ENCODE data around the gene EHBP1. TPM values are rescaled to one million over a fixed set of nuclear protein-coding genes. Genes with fewer than 3 reads are reported as not detected.

Gene EHBP1
- total RNA-seq, 2 experiments from 2014 or later = 21.4 to 22.3 TPM

- Mint-ChIP-seq H3K36me3 (ENCODE audit: low read depth) (peaks cover 15% of the 10 kb centered on the region), H3K4me3 (peak overlapping the region; percentile 89), H3K4me1 (ENCODE audit: low read depth) (peaks cover 64% of the 10 kb centered on the region), H3K27ac (no peak overlapping the region), H3K27me3 (peaks cover 84% of the 10 kb centered on the region), H3K9me3 (no peaks in the 10 kb centered on the region)
- no peak overlapping the region for H3K27ac ChIP-seq (ENCODE audit: low read depth in 1 of 2, low read length in 2 of 2)
- peaks cover 68 to 95% of the 10 kb centered on the region in 2 experiments for H3K27me3 ChIP-seq (ENCODE audit: control insufficient read depth in 1 of 2, insufficient read depth in 2 of 2, low read length in 2 of 2)
- TF ChIP-seq CTCF (IDR thresholded peaks at IDR 0.05) = no peak
- ChIA-PET CTCF (no interaction called here), POLR2A (no interaction called here)
- intact Hi-C loops (cut with DNase I, micrococcal nuclease) = no loop called here
- peak in 2 of 14 experiments; percentile 10 to 20 for DNase-seq
- H3K4me3 ChIP-seq (ENCODE audit: low read length) = peak overlapping the region; percentile 32
- peaks cover 71% of the 10 kb centered on the region for H3K4me1 ChIP-seq (ENCODE audit: insufficient read depth, low read length)
- peaks cover 0 to 62% of the 10 kb centered on the region in 2 experiments for H3K9me3 ChIP-seq (ENCODE audit: control insufficient read depth in 1 of 2, insufficient read depth in 1 of 2, low read length in 2 of 2)
- ATAC-seq (ENCODE audit: poor library complexity) = peak; percentile 24
- no peaks in the 10 kb centered on the region for H3K36me3 ChIP-seq (ENCODE audit: insufficient read depth, low read length)
These were observed 344.4 kb downstream of the EHBP1 start for GRCh38 chr2:63049970-63050333.

DNA sequence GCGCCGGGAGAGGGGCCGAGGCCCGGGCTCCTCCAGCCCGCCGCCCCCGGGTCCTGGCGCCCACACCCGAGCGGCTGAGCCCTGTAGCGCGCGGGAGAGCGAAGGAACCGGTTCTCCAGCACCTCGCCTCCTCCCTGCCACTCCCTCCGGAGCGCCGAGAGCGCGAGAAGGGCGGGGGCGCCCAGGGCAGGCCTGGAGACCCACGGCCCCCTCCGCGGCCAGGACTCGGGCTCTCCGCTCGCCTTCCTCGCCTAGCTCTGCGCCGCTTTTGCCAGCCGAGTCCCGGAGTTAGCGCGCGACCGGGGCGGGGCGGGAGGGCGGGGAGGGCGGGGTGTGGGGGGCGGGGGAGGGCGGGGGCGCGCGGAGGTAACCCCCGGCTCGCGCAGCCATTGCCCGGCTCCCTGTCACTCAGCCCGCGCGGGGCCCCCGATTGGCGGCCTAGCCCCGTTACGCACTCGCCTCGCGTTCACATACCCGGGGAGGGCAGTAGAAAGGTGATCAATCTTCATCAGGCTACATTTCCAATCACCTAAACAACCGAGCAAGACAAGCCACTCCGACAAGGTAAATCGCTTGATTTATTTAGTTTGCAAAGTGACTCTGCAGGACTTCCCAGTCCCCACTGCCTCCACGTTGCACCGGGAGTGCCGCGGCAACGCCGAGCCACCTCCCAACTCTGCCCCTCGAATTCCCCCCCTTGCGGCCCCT, 345.0 kb downstream of the EHBP1 start, which contains the start of gene OTX1:
TSS of gene OTX1 (plus strand) at position 497 of the 708 bp plus-strand sequence. CDS start 2,161 bp downstream, outside the sequence.
- Histone ChIP-seq H3K36me3 (ENCODE audit: insufficient read depth, low read length) (no peaks in the 10 kb centered on the region), H3K27ac (ENCODE audit: low read depth in 1 of 2, low read length in 2 of 2) (no peak within 1 kb of the TSS), H3K4me1 (ENCODE audit: insufficient read depth, low read length) (peaks cover 77% of the 10 kb centered on the region), H3K27me3 (ENCODE audit: control insufficient read depth in 1 of 2, insufficient read depth in 2 of 2, low read length in 2 of 2) (peaks cover 69 to 95% of the 10 kb centered on the region in 2 experiments), H3K9me3 (ENCODE audit: control insufficient read depth in 1 of 2, insufficient read depth in 1 of 2, low read length in 2 of 2) (peaks cover 0 to 65% of the 10 kb centered on the region in 2 experiments), H3K4me3 (ENCODE audit: low read length) (peak within 1 kb of the TSS; percentile 42)
- ChIA-PET CTCF (no interaction called here), POLR2A (no interaction called here)
- intact Hi-C loops (cut with DNase I, micrococcal nuclease) = no loop called here
- Mint-ChIP-seq H3K9me3 (no peaks in the 10 kb centered on the region), H3K27me3 (peaks cover 83% of the 10 kb centered on the region), H3K36me3 (ENCODE audit: low read depth) (peaks cover 10% of the 10 kb centered on the region), H3K27ac (no peak within 1 kb of the TSS), H3K4me1 (ENCODE audit: low read depth) (peaks cover 68% of the 10 kb centered on the region), H3K4me3 (peak within 1 kb of the TSS; percentile 89)
- DNase-seq (peak in 5 of 14 experiments; percentile 22 to 63 (median 32)), ATAC-seq (ENCODE audit: poor library complexity) (peak; percentile 48)
- TF ChIP-seq CTCF (IDR thresholded peaks at IDR 0.05) = no peak

GRCh38 chr2:63051042-63051794, 345.7 kb downstream of the EHBP1 start:
- peak in 1 of 14 experiments; percentile 8 for DNase-seq
- peaks cover 4% of the 10 kb centered on the region for H3K36me3 Mint-ChIP-seq (ENCODE audit: low read depth)
- H3K4me1 Mint-ChIP-seq (ENCODE audit: low read depth) = peaks cover 69% of the 10 kb centered on the region
- Histone ChIP-seq H3K9me3 (ENCODE audit: control insufficient read depth in 1 of 2, insufficient read depth in 1 of 2, low read length in 2 of 2) (peaks cover 0 to 72% of the 10 kb centered on the region in 2 experiments), H3K4me1 (ENCODE audit: insufficient read depth, low read length) (peaks cover 84% of the 10 kb centered on the region), H3K27ac (ENCODE audit: low read depth in 1 of 2, low read length in 2 of 2) (no peak overlapping the region), H3K36me3 (ENCODE audit: insufficient read depth, low read length) (no peaks in the 10 kb centered on the region), H3K27me3 (ENCODE audit: control insufficient read depth in 1 of 2, insufficient read depth in 2 of 2, low read length in 2 of 2) (peaks cover 76 to 95% of the 10 kb centered on the region in 2 experiments), H3K4me3 (ENCODE audit: low read length) (peak overlapping the region; percentile 42)
- peaks cover 83% of the 10 kb centered on the region for H3K27me3 Mint-ChIP-seq
- CTCF ChIA-PET = no interaction called here
- H3K4me3 Mint-ChIP-seq = peak overlapping the region; percentile 54
- no peak overlapping the region for H3K27ac Mint-ChIP-seq
- ATAC-seq (ENCODE audit: poor library complexity) = no peak
- no peaks in the 10 kb centered on the region for H3K9me3 Mint-ChIP-seq
- intact Hi-C loops (cut with DNase I, micrococcal nuclease) = no loop called here
- TF ChIP-seq CTCF (IDR thresholded peaks at IDR 0.05) = no peak
- POLR2A ChIA-PET = no interaction called here

All from CD4-positive, alpha-beta T cell (primary cell).